Mammary epithelial cell (primary cell): ENCODE measurements around the gene ZNF544.

ENCODE experiments used
- CTCF ChIP-seq, 2 donors: IDR thresholded peaks in 1 of 2; conservative IDR thresholded peaks in 1 of 2; 2 replicates each; pipeline ENCODE4 v1.5.1; 2011 to 2012; ENCODE audit warnings: inconsistent platforms in 2 of 2, low read length in 2 of 2, mild to moderate bottlenecking in 2 of 2, control low read depth in 1 of 2, low read depth in 1 of 2; ENCODE audit not compliant: insufficient read depth in 1 of 2; ENCODE audit errors: extremely low read depth in 1 of 2
- EZH2 ChIP-seq: IDR thresholded peaks from 2 replicates; pipeline ENCODE4 v1.6.1; 2012; ENCODE audit warnings: low read length, inconsistent platforms, borderline replicate concordance

DNA sequence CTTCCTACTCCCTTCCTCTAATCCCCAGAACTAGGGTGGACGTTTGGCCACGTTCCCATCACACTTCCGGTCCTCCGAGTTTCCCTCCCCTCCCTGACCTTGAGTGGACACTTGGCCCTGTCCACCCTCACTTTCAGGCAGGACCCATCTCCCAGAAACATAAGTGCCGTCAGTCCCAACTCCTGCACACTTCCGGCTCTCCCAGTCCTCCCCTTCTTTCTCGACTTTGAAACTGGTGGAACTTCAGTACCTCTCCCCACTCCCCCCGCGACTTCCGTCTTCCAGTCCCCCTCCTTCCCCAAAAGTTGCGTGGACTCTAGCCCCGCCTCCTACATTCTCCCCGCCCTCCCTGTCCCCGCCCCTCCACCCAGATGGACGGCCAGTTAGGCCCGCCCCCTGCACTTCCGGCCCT, 46.1 kb upstream of the ZNF544 start:
- no peak for TF ChIP-seq CTCF (conservative IDR thresholded peaks at IDR 0.05 in 1 of 2, IDR thresholded peaks at IDR 0.05 in 1 of 2; ENCODE audit: extremely low read depth in 1 of 2, insufficient read depth in 1 of 2, low read depth in 1 of 2, low read length in 2 of 2)
- no peak for TF ChIP-seq EZH2
